DOHH2 (cell line): ENCODE data around the gene NAA60.

Experiments
- H3F3A ChIP-seq: fragments of 200-600 bp; sonication (generic), shearing (Covaris generic); 2 replicates; pipeline ENCODE4 v1.6.0; 2016; ENCODE audit warnings: antibody characterized with exemption, mild to moderate bottlenecking; ENCODE audit not compliant: control insufficient read depth, insufficient read depth
- H3K27ac ChIP-seq: fragments of 200-600 bp; sonication (generic); 2 replicates; pipeline ENCODE4 v1.5.1; 2014; ENCODE audit warnings: low read depth, mild to moderate bottlenecking, low read length, moderate library complexity
- H3K27me3 ChIP-seq: fragments of 200-600 bp; sonication (generic); 2 replicates; pipeline ENCODE4 v1.6.1; 2014; ENCODE audit warnings: mild to moderate bottlenecking, low read length, mixed read lengths; ENCODE audit not compliant: control insufficient read depth
- H3K36me3 ChIP-seq: fragments of 200-600 bp; sonication (generic); 2 replicates; pipeline ENCODE4 v1.6.1; 2014; ENCODE audit warnings: mild to moderate bottlenecking, low read length, moderate library complexity, mixed read lengths; ENCODE audit not compliant: control insufficient read depth
- H3K4me1 ChIP-seq: fragments of 200-600 bp; sonication (generic); 2 replicates; pipeline ENCODE4 v1.6.1; 2014; ENCODE audit warnings: mild to moderate bottlenecking, low read length, mixed read lengths; ENCODE audit not compliant: control insufficient read depth
- H3K4me2 ChIP-seq: fragments of 200-600 bp; sonication (generic); 2 replicates; pipeline ENCODE4 v1.6.0; 2014; ENCODE audit warnings: mild to moderate bottlenecking, low read length, moderate library complexity
- H3K4me3 ChIP-seq: fragments of 200-600 bp; sonication (generic); 2 replicates; pipeline ENCODE4 v1.5.1; 2014; ENCODE audit warnings: mild to moderate bottlenecking, low read length, mixed read lengths
- H3K79me2 ChIP-seq: fragments of 200-600 bp; sonication (generic); 2 replicates; pipeline ENCODE4 v1.6.1; 2014; ENCODE audit warnings: mild to moderate bottlenecking, low read length, mixed read lengths; ENCODE audit not compliant: control insufficient read depth
- H3K9me2 ChIP-seq: fragments of 200-600 bp; sonication (generic); replicated peaks from 2 replicates; pipeline ENCODE4 v1.6.1; 2014; ENCODE audit warnings: mild to moderate bottlenecking, low read length, mixed read lengths; ENCODE audit not compliant: control insufficient read depth
- H3K9me3 ChIP-seq: fragments of 200-600 bp; sonication (generic); 2 replicates; pipeline ENCODE4 v1.6.1; 2014; ENCODE audit warnings: antibody characterized with exemption, low read length, mixed read lengths; ENCODE audit not compliant: control insufficient read depth, insufficient read depth
- H4K20me1 ChIP-seq: fragments of 200-600 bp; sonication (generic); 2 replicates; pipeline ENCODE4 v1.6.0; 2014; ENCODE audit warnings: low read depth, mild to moderate bottlenecking, antibody characterized with exemption, low read length, moderate library complexity; ENCODE audit not compliant: control insufficient read depth, insufficient read depth
- CTCF ChIP-seq: fragments of 200-600 bp; sonication (generic); IDR thresholded peaks from one replicate; pipeline ENCODE4 v1.5.1; 2014; ENCODE audit warnings: antibody characterized with exemption, mild to moderate bottlenecking, low read depth, low read length; ENCODE audit not compliant: poor library complexity, severe bottlenecking
- EZH2phosphoT487 ChIP-seq: fragments of 200-600 bp; sonication (generic); IDR thresholded peaks from 2 replicates; pipeline ENCODE4 v1.6.1; 2017; ENCODE audit warnings: borderline replicate concordance, mild to moderate bottlenecking, antibody characterized with exemption, low read length, moderate library complexity, mixed read lengths

Gene NAA60

GRCh38 chr16:3503523-3503922 lies 60.0 kb downstream of the NAA60 start:
- Histone ChIP-seq H3K79me2 (peaks cover 10% of the 10 kb centered on the region), H3K4me2 (no peak overlapping the region), H3K27me3 (no peaks in the 10 kb centered on the region), H3F3A (no peaks in the 10 kb centered on the region), H3K4me3 (no peak overlapping the region), H3K4me1 (peaks cover 34% of the 10 kb centered on the region), H4K20me1 (no peaks in the 10 kb centered on the region), H3K36me3 (peaks cover 3% of the 10 kb centered on the region; the same call in 1 of the 2 replicates), H3K27ac (no peak overlapping the region), H3K9me3 (no peaks in the 10 kb centered on the region), H3K9me2 (no peaks in the 10 kb centered on the region)
- TF ChIP-seq EZH2phosphoT487 (no peak), CTCF (no peak)

- TF ChIP-seq CTCF = no peak
- TF ChIP-seq EZH2phosphoT487 = no peak
- no peaks in the 10 kb centered on the region for H3K9me2 ChIP-seq
- H4K20me1 ChIP-seq = no peaks in the 10 kb centered on the region
- H3K4me3 ChIP-seq = no peak overlapping the region
- H3K27ac ChIP-seq = no peak overlapping the region
- no peaks in the 10 kb centered on the region for H3K4me1 ChIP-seq
- H3K27me3 ChIP-seq = no peaks in the 10 kb centered on the region
- H3K9me3 ChIP-seq = no peaks in the 10 kb centered on the region
- peaks cover 9% of the 10 kb centered on the region for H3K36me3 ChIP-seq
- no peaks in the 10 kb centered on the region for H3F3A ChIP-seq
- H3K79me2 ChIP-seq = no peaks in the 10 kb centered on the region
- no peak overlapping the region for H3K4me2 ChIP-seq
These were observed 65.3 kb downstream of the NAA60 start for GRCh38 chr16:3508736-3509135.

GRCh38 chr16:3509470-3509928 lies 66.0 kb downstream of the NAA60 start:
- no peaks in the 10 kb centered on the region for H3K27me3 ChIP-seq
- H3K36me3 ChIP-seq = peaks cover 16% of the 10 kb centered on the region
- H3F3A ChIP-seq = no peaks in the 10 kb centered on the region
- no peak overlapping the region for H3K4me2 ChIP-seq
- TF ChIP-seq CTCF (no peak), EZH2phosphoT487 (no peak)
- H3K79me2 ChIP-seq = no peaks in the 10 kb centered on the region
- H3K4me3 ChIP-seq = no peak overlapping the region
- no peaks in the 10 kb centered on the region for H3K9me2 ChIP-seq
- no peaks in the 10 kb centered on the region for H3K4me1 ChIP-seq
- no peak overlapping the region for H3K27ac ChIP-seq
- no peaks in the 10 kb centered on the region for H3K9me3 ChIP-seq
- H4K20me1 ChIP-seq = no peaks in the 10 kb centered on the region
